Dermis blood vessel endothelial cell (primary cell): ENCODE measurements around the gene FHDC1. TPM values are rescaled to one million over a fixed set of nuclear protein-coding genes. Genes with fewer than 3 reads are reported as not detected.
"Not testable (repeated sequence)": the region's sequence is repeated elsewhere in the genome, so short reads cannot be mapped to it uniquely, and the experiment has no call there.

Experiments
- DNase-seq: peaks from one replicate; pipeline ENCODE4 v3.0.0; 2010
- total RNA-seq: library from RNA; depleted of rRNA; stranded (reverse); fragments of >200 nt; gene quantifications from 2 replicates; pipeline ENCODE4 v1.2.3, GENCODE V29; 2014

Gene FHDC1
- 0.42 and 0.68 TPM in 2 replicates for total RNA-seq

- peak; percentile 19 for DNase-seq
Measured at GRCh38 chr4:152935631-152936445, at the start of gene FHDC1. TSS of gene FHDC1 (plus strand) at chr4:152936323. CDS start at chr4:152943058, 6,735 bp downstream.

GRCh38 chr4:152887981-152888380, 48.1 kb upstream of the FHDC1 start:
- DNase-seq: no peak

GRCh38 chr4:152892974-152893373, 43.1 kb upstream of the FHDC1 start:
- no peak for DNase-seq

- peak; percentile 3 for DNase-seq
Measured at GRCh38 chr4:152894673-152895072, 41.5 kb upstream of the FHDC1 start.

GRCh38 chr4:152896811-152897210, 39.3 kb upstream of the FHDC1 start:
- DNase-seq: no peak

GRCh38 chr4:152898133-152898532, 38.0 kb upstream of the FHDC1 start:
- DNase-seq: not testable (repeated sequence)

GRCh38 chr4:152898606-152899005, 37.5 kb upstream of the FHDC1 start:
- no peak for DNase-seq

- DNase-seq: no peak
Measured at GRCh38 chr4:152900395-152900794, 35.7 kb upstream of the FHDC1 start.

- no peak for DNase-seq
Measured at GRCh38 chr4:152901205-152901604, 34.9 kb upstream of the FHDC1 start.

GRCh38 chr4:152903658-152904057, 32.5 kb upstream of the FHDC1 start:
- DNase-seq: no peak

- DNase-seq: no peak
Measured at GRCh38 chr4:152909901-152910300, 26.2 kb upstream of the FHDC1 start.

GRCh38 chr4:152910521-152910920, 25.6 kb upstream of the FHDC1 start:
- DNase-seq: no peak

GRCh38 chr4:152917543-152918395, 18.4 kb upstream of the FHDC1 start:
- DNase-seq: no peak

- no peak for DNase-seq
Measured at GRCh38 chr4:152919826-152920225, 16.3 kb upstream of the FHDC1 start.

- peak; percentile 20 for DNase-seq
Measured at GRCh38 chr4:152920768-152921167, 15.4 kb upstream of the FHDC1 start.

- no peak for DNase-seq
Measured at GRCh38 chr4:152921284-152921683, 14.8 kb upstream of the FHDC1 start.

GRCh38 chr4:152925851-152926250, 10.3 kb upstream of the FHDC1 start:
- no peak for DNase-seq

- DNase-seq: no peak
Measured at GRCh38 chr4:152926959-152927358, 9.2 kb upstream of the FHDC1 start.

- no peak for DNase-seq
Measured at GRCh38 chr4:152927737-152928136, 8.4 kb upstream of the FHDC1 start.

GRCh38 chr4:152928286-152928685, 7.8 kb upstream of the FHDC1 start:
- no peak for DNase-seq

GRCh38 chr4:152929888-152930287, 6.2 kb upstream of the FHDC1 start:
- DNase-seq: no peak

- no peak for DNase-seq
Measured at GRCh38 chr4:152935143-152935542, 980 bp upstream of the FHDC1 start.

GRCh38 chr4:152936446-152937335, 568 bp downstream of the FHDC1 start:
- peak; percentile 26 for DNase-seq
